Keratinocyte (primary cell): ENCODE results near the gene HOXA5.

Experiments
- CTCF ChIP-seq, 3 experiments: IDR thresholded peaks in 1 of 3; conservative IDR thresholded peaks in 1 of 3; optimal IDR thresholded peaks in 1 of 3; 2 replicates in 2 of 3; 3 replicates in 1 of 3; pipeline versions ENCODE3 to v1.5.1; 2011; ENCODE audit warnings: low read length in 3 of 3, mild to moderate bottlenecking in 3 of 3, moderate library complexity in 2 of 3, control low read depth in 1 of 3, inconsistent platforms in 1 of 3; ENCODE audit not compliant: insufficient read depth in 2 of 3; ENCODE audit errors: extremely low read depth in 1 of 3
- EZH2 ChIP-seq: IDR thresholded peaks from one replicate; pipeline ENCODE4 v1.6.1; 2012; ENCODE audit warnings: inconsistent platforms, mild to moderate bottlenecking, low read length, moderate library complexity

- TF ChIP-seq CTCF (optimal IDR thresholded peaks at IDR 0.05 in 1 of 3, IDR thresholded peaks at IDR 0.05 in 1 of 3, conservative IDR thresholded peaks at IDR 0.05 in 1 of 3; ENCODE audit: extremely low read depth in 1 of 3, insufficient read depth in 2 of 3, low read length in 3 of 3) (no peak), EZH2 (no peak)
These were observed 38.4 kb upstream of the HOXA5 start for GRCh38 chr7:27181795-27182275.
